Endothelial cell of umbilical vein (primary cell): ENCODE results near the gene MYH3. TPM values are rescaled to one million over a fixed set of nuclear protein-coding genes. Genes with fewer than 3 reads are reported as not detected.

Source experiments
- BruUV-seq: library from RNA; stranded (reverse); fragments of 400-500 nt; replicated peaks from 2 replicates; lab custom pipeline; 2021; lab: Mats Ljungman, UMichigan
- CTCF ChIA-PET: fragments of 300-600, 350-600 bp; sonication (Branson Sonifier 250); formaldehyde crosslinking; loops from one replicate; lab custom pipeline; 2021; ENCODE audit warnings: antibody characterized with exemption, inconsistent platforms; lab: Charles Lee
- POLR2A ChIA-PET: fragments of 300-600, 350-600 bp; sonication (Branson Sonifier 250); formaldehyde crosslinking; loops from one replicate; lab custom pipeline; 2021; ENCODE audit warnings: antibody characterized with exemption, inconsistent platforms; lab: Charles Lee
- DNase-seq: peaks from one replicate; pipeline ENCODE4 v3.0.0-alpha.2; 2011; ENCODE audit warnings: low read depth, low spot score
- FAIRE-seq: peaks from 2 replicates; lab custom pipeline; 2011; peaks lifted over from hg19 to GRCh38; lab: Jason Lieb, UNC
- H2AFZ ChIP-seq: 2 replicates; pipeline ENCODE4 v1.6.0; 2012; ENCODE audit warnings: low read depth, low read length, control low read depth, inconsistent platforms
- H3K27ac ChIP-seq: 2 replicates; pipeline ENCODE4 v1.5.1; 2011; ENCODE audit warnings: low read depth, mild to moderate bottlenecking, control low read depth, low read length, moderate library complexity; ENCODE audit not compliant: insufficient read depth
- H3K27me3 ChIP-seq, 2 experiments: 2 replicates each; pipeline versions ENCODE4 v1.6.0 to v1.6.1; 2011; ENCODE audit warnings: low read length in 2 of 2, mixed read lengths in 1 of 2; ENCODE audit not compliant: control insufficient read depth in 2 of 2, insufficient read depth in 2 of 2
- H3K36me3 ChIP-seq, 2 experiments: 2 replicates in 1 of 2; 3 replicates in 1 of 2; pipeline ENCODE4 v1.5.1; 2011; ENCODE audit warnings: low read length in 2 of 2, mild to moderate bottlenecking in 1 of 2, moderate library complexity in 1 of 2; ENCODE audit not compliant: control insufficient read depth in 2 of 2, insufficient read depth in 2 of 2; ENCODE audit errors: extremely low read depth in 1 of 2
- H3K4me1 ChIP-seq: 3 replicates; pipeline ENCODE4 v1.5.1; 2011; ENCODE audit warnings: mild to moderate bottlenecking, low read length; ENCODE audit not compliant: control insufficient read depth, insufficient read depth; ENCODE audit errors: extremely low read depth
- H3K4me2 ChIP-seq: 2 replicates; pipeline ENCODE4 v1.6.1; 2011; ENCODE audit warnings: low read length, control low read depth, mixed read lengths; ENCODE audit not compliant: insufficient read depth
- H3K4me3 ChIP-seq, 3 experiments: fragments of 200-600 bp in 1 of 3; sonication (generic), shearing (Covaris generic) in 1 of 3; replicated peaks in 1 of 3; 2 replicates each; pipeline ENCODE4 v1.5.1; 2011 to 2016; ENCODE audit warnings: control low read depth in 3 of 3, low read length in 3 of 3, mild to moderate bottlenecking in 2 of 3, inconsistent platforms in 1 of 3, low read depth in 1 of 3, moderate library complexity in 1 of 3; ENCODE audit not compliant: insufficient read depth in 1 of 3
- H3K79me2 ChIP-seq: 2 replicates; pipeline ENCODE4 v1.6.0; 2012; ENCODE audit warnings: low read length, inconsistent platforms; ENCODE audit not compliant: control insufficient read depth, insufficient read depth
- H3K9ac ChIP-seq: replicated peaks from 2 replicates; pipeline ENCODE3; 2011; ENCODE audit warnings: low read length, control low read depth; ENCODE audit not compliant: insufficient read depth; ENCODE audit errors: extremely low read depth
- H3K9me1 ChIP-seq: replicated peaks from 3 replicates; pipeline ENCODE4 v1.6.0; 2011; ENCODE audit warnings: mild to moderate bottlenecking, low read length; ENCODE audit not compliant: control insufficient read depth, insufficient read depth; ENCODE audit errors: extremely low read depth
- H3K9me3 ChIP-seq: replicated peaks from 2 replicates; pipeline ENCODE4 v1.5.1; 2012; ENCODE audit warnings: low read length, inconsistent platforms; ENCODE audit not compliant: control insufficient read depth, insufficient read depth
- H4K20me1 ChIP-seq: replicated peaks from 2 replicates; pipeline ENCODE3; 2011; ENCODE audit warnings: mild to moderate bottlenecking, low read length; ENCODE audit not compliant: control insufficient read depth, insufficient read depth; ENCODE audit errors: extremely low read depth
- CTCF ChIP-seq, 2 donors: IDR thresholded peaks; 1 replicate in 1 of 2; 2 replicates in 1 of 2; pipeline ENCODE4 v1.5.1; 2011; ENCODE audit warnings: low read length in 2 of 2, mild to moderate bottlenecking in 2 of 2, moderate library complexity in 2 of 2, control low read depth in 1 of 2, inconsistent platforms in 1 of 2, low read depth in 1 of 2; ENCODE audit not compliant: insufficient read depth in 1 of 2; ENCODE audit errors: extremely low read depth in 1 of 2
- EZH2 ChIP-seq: IDR thresholded peaks from 2 replicates; pipeline ENCODE4 v1.6.1; 2012; ENCODE audit warnings: borderline replicate concordance, low read depth, mild to moderate bottlenecking, moderate library complexity, low read length, inconsistent platforms; ENCODE audit not compliant: severe bottlenecking
- FOS ChIP-seq: IDR thresholded peaks from 2 replicates; pipeline ENCODE4 v1.6.1; 2011; ENCODE audit warnings: mild to moderate bottlenecking, low read length, moderate library complexity, borderline replicate concordance; ENCODE audit not compliant: insufficient read depth
- GATA2 ChIP-seq: IDR thresholded peaks from 2 replicates; pipeline ENCODE4 v1.7.0; 2011; ENCODE audit warnings: low read depth, mild to moderate bottlenecking, moderate library complexity, mixed read lengths, low read length; ENCODE audit not compliant: insufficient read length, insufficient read depth
- JUN ChIP-seq: IDR thresholded peaks from 2 replicates; pipeline ENCODE4 v1.6.1; 2011; ENCODE audit warnings: borderline replicate concordance, low read depth; ENCODE audit not compliant: insufficient read length, insufficient read depth
- MAX ChIP-seq: IDR thresholded peaks from 2 replicates; pipeline ENCODE4 v1.6.1; 2011; ENCODE audit not compliant: insufficient read depth, insufficient read length
- MYC ChIP-seq: IDR thresholded peaks from one replicate; pipeline ENCODE4 v1.6.1; 2011; ENCODE audit warnings: mild to moderate bottlenecking, low read depth, low read length
- POLR2A ChIP-seq: IDR thresholded peaks from 2 replicates; pipeline ENCODE4 v1.6.1; 2012; ENCODE audit warnings: low read depth, mild to moderate bottlenecking, control low read depth, low read length
- POLR2AphosphoS5 ChIP-seq: IDR thresholded peaks from 2 replicates; pipeline ENCODE4 v1.6.1; 2012; ENCODE audit warnings: low read depth, mild to moderate bottlenecking, control low read depth, low read length, moderate library complexity; ENCODE audit not compliant: insufficient read depth
- dilution Hi-C: fragments of 300-500 bp; cut with MboI; formaldehyde crosslinking; loops from one replicate; pipeline ENCODE4 v1.15.0; 2019; ENCODE audit warnings: low sequenced_read_pairs; ENCODE audit not compliant: extremely low pct_ligation_motif_present
- intact Hi-C: fragments of 100-400 bp; cut with micrococcal nuclease; formaldehyde crosslinking; loops from one replicate; pipeline ENCODE4 v1.10.0; 2022
- polyA plus RNA-seq, 4 experiments: library from polyadenylated mRNA; depleted of rRNA in 3 of 4; stranded (reverse) in 3 of 4; unstranded in 1 of 4; fragments of >200 nt; gene quantifications; 2 replicates each; pipeline versions ENCODE4 v1.2.1 to v1.2.3, GENCODE V29; 2011 to 2012; ENCODE audit warnings: missing spikeins in 1 of 4
- total RNA-seq: library from RNA; stranded (reverse); gene quantifications from 2 replicates; pipeline ENCODE4 v1.2.3, GENCODE V29; 2021

The MYH3 gene
- total and polyA plus RNA-seq, 2 donors (not counting 3 experiments of a cell fraction or from before 2014, with no cell fraction given), result 0.65 to 0.73 TPM

GRCh38 chr17:10646392-10646990 is 10.6 kb downstream of the MYH3 start:
- H3K4me2 ChIP-seq, result no peak overlapping the region
- H3K9me1 ChIP-seq, result no peaks in the 10 kb centered on the region
- dilution Hi-C loops, result no loop called here
- ChIA-PET POLR2A (no interaction called here), CTCF (interaction anchor here (0.6 to 4.6 kb wide), 44 partner anchors 8 to 1345 kb away, joined by 3 to 88 read pairs (median 6); partner anchors contain the start of genes MYH3 and TMEM220)
- DNase-seq (peak; percentile 64), FAIRE-seq (peak; percentile 79)
- H3K27ac ChIP-seq, result no peak overlapping the region
- no peaks in the 10 kb centered on the region for H4K20me1 ChIP-seq
- H3K9me3 ChIP-seq, result no peaks in the 10 kb centered on the region
- no peak overlapping the region for H3K9ac ChIP-seq
- H3K4me3 ChIP-seq, result no peak overlapping the region
- H3K79me2 ChIP-seq, result no peaks in the 10 kb centered on the region
- TF ChIP-seq CTCF (IDR thresholded peaks at IDR 0.05; ENCODE audit: extremely low read depth in 1 of 2, insufficient read depth in 1 of 2, low read depth in 1 of 2, low read length in 2 of 2), result peak; percentile 77 to 86
- TF ChIP-seq MAX, result no peak
- no peak for TF ChIP-seq POLR2A
- intact Hi-C loops, result loop anchor here (1.0 to 10.0 kb wide), 5 partner anchors 38 to 1338 kb away; no protein-coding TSS in a partner anchor
- H3K36me3 ChIP-seq, result no peaks in the 10 kb centered on the region
- H3K4me1 ChIP-seq, result no peaks in the 10 kb centered on the region
- H3K27me3 ChIP-seq, result no peaks in the 10 kb centered on the region
- BruUV-seq, result no TSS peak
- no peak overlapping the region for H2AFZ ChIP-seq

- Histone ChIP-seq H3K9me1 (no peaks in the 10 kb centered on the region), H3K4me2 (no peak overlapping the region), H3K4me1 (no peaks in the 10 kb centered on the region), H4K20me1 (no peaks in the 10 kb centered on the region), H3K36me3 (no peaks in the 10 kb centered on the region), H3K9ac (no peak overlapping the region), H3K9me3 (no peaks in the 10 kb centered on the region), H3K27me3 (no peaks in the 10 kb centered on the region), H3K79me2 (no peaks in the 10 kb centered on the region), H3K27ac (no peak overlapping the region), H2AFZ (no peak overlapping the region), H3K4me3 (no peak overlapping the region)
- TF ChIP-seq EZH2 (no peak), POLR2AphosphoS5 (no peak), POLR2A (no peak), FOS (no peak), CTCF (IDR thresholded peaks at IDR 0.05; ENCODE audit: extremely low read depth in 1 of 2, insufficient read depth in 1 of 2, low read depth in 1 of 2, low read length in 2 of 2) (no peak), MAX (no peak), GATA2 (no peak), MYC (no peak), JUN (no peak)
- no TSS peak for BruUV-seq
- ChIA-PET CTCF (interaction anchor here (3.3 to 4.5 kb wide), 2 partner anchors 10 to 22 kb away, joined by 15 to 24 read pairs; no protein-coding TSS in a partner anchor), POLR2A (no interaction called here)
- intact Hi-C loops, result loop anchor here (10.0 kb wide), 1 partner anchor 1344 kb away; no protein-coding TSS in a partner anchor
- FAIRE-seq (no peak), DNase-seq (no peak)
- dilution Hi-C loops, result no loop called here
These were observed 16.6 kb downstream of the MYH3 start for GRCh38 chr17:10640475-10640874.
